ENCODE measurements around the gene ACTN4. TPM values are rescaled to one million over a fixed set of nuclear protein-coding genes. Genes with fewer than 3 reads are reported as not detected.

The ACTN4 gene
- total RNA-seq, 2 experiments from 2014 or later: 86.8 to 178 TPM

GRCh38 chr19:38710928-38711725 lies 63.7 kb downstream of the ACTN4 start:
- intact Hi-C loops (cut with micrococcal nuclease; ENCODE audit: unreplicated experiment): no loop called here
- H2AFZ ChIP-seq (ENCODE audit: low read length): no peak overlapping the region
- no TSS peak for BruUV-seq (replicated peaks)

GRCh38 chr19:38711726-38712153 lies 64.3 kb downstream of the ACTN4 start:
- Histone ChIP-seq H3K4me3 (ENCODE audit: low read depth, low read length, poor library complexity, severe bottlenecking) (no peak overlapping the region), H3K79me2 (ENCODE audit: insufficient read depth, low read depth, low read length) (no peaks in the 10 kb centered on the region), H3K36me3 (ENCODE audit: insufficient read depth, low read length) (peaks cover 58% of the 10 kb centered on the region), H3K9me2 (ENCODE audit: insufficient read depth, low read length) (no peaks in the 10 kb centered on the region), H3K4me1 (ENCODE audit: insufficient read depth, low read length, poor library complexity, severe bottlenecking) (no peaks in the 10 kb centered on the region), H3K4me2 (ENCODE audit: low read length) (no peak overlapping the region), H2AFZ (ENCODE audit: low read length) (no peak overlapping the region), H3K9me3 (ENCODE audit: low read length) (no peaks in the 10 kb centered on the region), H3K27ac (ENCODE audit: low read depth, low read length, poor library complexity, severe bottlenecking) (no peak overlapping the region), H4K20me1 (ENCODE audit: insufficient read depth, low read length) (no peaks in the 10 kb centered on the region)
- ChIA-PET CTCF (ENCODE audit: unreplicated experiment) (no interaction called here), POLR2A (interaction anchor here (0.5 kb wide), 1 partner anchor 90 kb away, joined by 5 read pairs; no protein-coding TSS in a partner anchor)
- DNase-seq (ENCODE audit: low spot score): no peak
- TF ChIP-seq EZH2phosphoT487 (IDR thresholded peaks at IDR 0.05; ENCODE audit: borderline replicate concordance, low read depth, low read length) (no peak), CTCF (conservative IDR thresholded peaks at IDR 0.05; ENCODE audit: low read length) (no peak)
- intact Hi-C loops (cut with micrococcal nuclease; ENCODE audit: unreplicated experiment): no loop called here
- no TSS peak for BruUV-seq (replicated peaks)

More at GRCh38 chr19:38710928-38711725, 63.7 kb downstream of the ACTN4 start:
- ChIA-PET CTCF (ENCODE audit: unreplicated experiment) (no interaction called here), POLR2A (interaction anchor here (0.5 to 1.0 kb wide), 2 partner anchors 12 to 90 kb away, joined by 3 to 5 read pairs; no protein-coding TSS in a partner anchor)
- no peak overlapping the region for H3K4me3 ChIP-seq (ENCODE audit: low read depth, low read length, poor library complexity, severe bottlenecking)
- no peak for DNase-seq (ENCODE audit: low spot score)
- peaks cover 57% of the 10 kb centered on the region for H3K36me3 ChIP-seq (ENCODE audit: insufficient read depth, low read length)
- no peaks in the 10 kb centered on the region for H4K20me1 ChIP-seq (ENCODE audit: insufficient read depth, low read length)
- H3K9me2 ChIP-seq (ENCODE audit: insufficient read depth, low read length): no peaks in the 10 kb centered on the region
- no peak overlapping the region for H3K27ac ChIP-seq (ENCODE audit: low read depth, low read length, poor library complexity, severe bottlenecking)
- no peak for TF ChIP-seq EZH2phosphoT487 (IDR thresholded peaks at IDR 0.05; ENCODE audit: borderline replicate concordance, low read depth, low read length)
- TF ChIP-seq CTCF (conservative IDR thresholded peaks at IDR 0.05; ENCODE audit: low read length): no peak
- no peaks in the 10 kb centered on the region for H3K79me2 ChIP-seq (ENCODE audit: insufficient read depth, low read depth, low read length)
- H3K9me3 ChIP-seq (ENCODE audit: low read length): no peaks in the 10 kb centered on the region
- H3K4me2 ChIP-seq (ENCODE audit: low read length): no peak overlapping the region
- H3K4me1 ChIP-seq (ENCODE audit: insufficient read depth, low read length, poor library complexity, severe bottlenecking): no peaks in the 10 kb centered on the region

GRCh38 chr19:38712161-38712748 lies 64.8 kb downstream of the ACTN4 start:
- Histone ChIP-seq H3K9me3 (ENCODE audit: low read length) (no peaks in the 10 kb centered on the region), H2AFZ (ENCODE audit: low read length) (no peak overlapping the region), H3K27ac (ENCODE audit: low read depth, low read length, poor library complexity, severe bottlenecking) (no peak overlapping the region), H4K20me1 (ENCODE audit: insufficient read depth, low read length) (no peaks in the 10 kb centered on the region), H3K9me2 (ENCODE audit: insufficient read depth, low read length) (no peaks in the 10 kb centered on the region), H3K79me2 (ENCODE audit: insufficient read depth, low read depth, low read length) (no peaks in the 10 kb centered on the region), H3K4me1 (ENCODE audit: insufficient read depth, low read length, poor library complexity, severe bottlenecking) (no peaks in the 10 kb centered on the region), H3K36me3 (ENCODE audit: insufficient read depth, low read length) (peaks cover 57% of the 10 kb centered on the region), H3K4me2 (ENCODE audit: low read length) (no peak overlapping the region), H3K4me3 (ENCODE audit: low read depth, low read length, poor library complexity, severe bottlenecking) (no peak overlapping the region)
- CTCF ChIA-PET (ENCODE audit: unreplicated experiment): no interaction called here
- intact Hi-C loops (cut with micrococcal nuclease; ENCODE audit: unreplicated experiment): no loop called here
- TF ChIP-seq CTCF (conservative IDR thresholded peaks at IDR 0.05; ENCODE audit: low read length) (no peak), EZH2phosphoT487 (IDR thresholded peaks at IDR 0.05; ENCODE audit: borderline replicate concordance, low read depth, low read length) (no peak)
- DNase-seq (ENCODE audit: low spot score): no peak
- POLR2A ChIA-PET: no interaction called here
- BruUV-seq (replicated peaks): no TSS peak
